ENCODE results near the gene RCAN1.

RCAN1 gene

DNA sequence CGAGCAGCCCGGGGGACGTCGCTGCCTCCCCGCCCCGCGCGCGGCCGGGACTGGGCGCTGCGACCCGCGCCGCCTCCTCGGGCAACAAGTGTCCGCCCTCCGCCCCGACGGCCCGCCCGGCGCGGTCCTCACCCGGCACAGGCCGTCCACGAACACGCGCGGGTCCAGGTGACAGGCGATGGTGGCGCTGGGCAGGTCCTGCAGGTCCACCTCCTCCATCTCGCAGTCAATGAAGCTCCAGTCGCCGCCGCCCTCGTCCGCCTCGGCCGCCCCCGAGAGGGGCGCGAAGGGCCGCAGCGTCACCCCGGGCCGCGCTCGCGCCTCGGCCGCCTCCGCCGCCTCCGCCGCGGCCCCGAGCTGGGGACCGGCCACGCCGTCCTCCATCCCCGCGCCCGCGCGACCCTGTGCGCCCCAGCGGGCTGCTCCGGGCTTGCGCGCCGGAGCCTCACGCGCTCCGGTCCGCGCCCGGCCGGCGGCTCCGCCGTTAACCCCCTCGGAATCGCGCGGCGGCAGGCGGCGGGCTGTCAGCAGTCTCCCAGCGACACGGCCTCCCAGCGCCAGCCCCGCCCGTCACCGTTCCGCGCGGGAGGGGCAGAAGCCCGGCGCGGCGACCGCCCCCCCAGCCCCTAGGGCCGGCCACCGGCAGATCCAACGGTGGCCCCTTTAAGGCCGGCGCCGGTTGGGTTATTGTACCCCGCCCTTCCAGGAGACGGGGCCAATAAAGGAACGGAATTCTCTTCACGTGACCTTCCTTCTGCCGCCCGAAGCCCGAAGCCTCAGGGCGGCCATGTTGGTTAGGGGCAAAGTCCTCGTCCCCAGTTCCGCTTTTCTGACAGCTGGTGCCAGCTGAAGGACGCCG, at the start of gene RCAN1:
Gene RCAN1 (minus strand): TSS at position 486 of the 859 bp plus-strand sequence. CDS start 102 bp downstream, at position 384.
- peak; percentile 89 for DNase-seq

DNA sequence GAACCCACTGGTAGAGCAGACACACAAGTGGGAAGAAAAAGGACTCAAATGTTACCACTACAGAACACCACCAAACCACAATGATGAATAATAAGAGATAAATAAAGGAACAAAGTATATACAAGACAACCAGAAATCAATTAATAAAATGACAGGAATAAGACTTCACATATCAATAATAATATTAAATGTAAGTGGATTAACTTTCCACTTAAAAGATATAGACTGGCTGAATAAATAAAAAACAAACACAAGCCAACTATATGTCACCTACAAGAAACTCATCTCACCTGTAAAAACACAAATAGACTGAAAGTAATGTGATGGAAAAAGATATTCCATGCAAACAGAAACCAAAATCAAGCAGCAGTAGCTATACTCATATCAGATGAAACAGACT, 46.9 kb upstream of the RCAN1 start:
- DNase-seq = no peak

DNA sequence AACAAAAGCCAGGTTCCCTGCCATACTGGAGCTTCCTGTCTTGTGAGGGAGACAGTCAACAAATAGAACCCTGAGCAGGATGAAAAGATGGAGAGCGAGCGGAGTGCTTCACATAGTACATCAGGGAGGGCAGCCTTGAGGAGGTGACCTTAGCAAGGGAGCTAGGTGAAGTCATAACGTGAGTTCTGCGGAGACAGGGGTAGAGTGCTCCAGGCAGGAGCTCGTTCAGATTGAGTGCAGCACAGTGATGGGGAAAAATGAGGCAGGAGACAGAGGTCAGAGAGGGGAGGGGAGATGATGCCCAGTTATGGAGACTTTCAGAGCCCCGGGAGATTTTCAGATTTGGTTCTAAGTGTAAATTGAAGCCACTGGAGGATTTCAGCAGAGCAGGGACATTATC, 38.6 kb upstream of the RCAN1 start:
- no peak for DNase-seq

GRCh38 chr21:34651642-34652041, 36.7 kb upstream of the RCAN1 start:
- no peak for DNase-seq

GRCh38 chr21:34650861-34651431, 36.0 kb upstream of the RCAN1 start:
- DNase-seq = no peak

DNA sequence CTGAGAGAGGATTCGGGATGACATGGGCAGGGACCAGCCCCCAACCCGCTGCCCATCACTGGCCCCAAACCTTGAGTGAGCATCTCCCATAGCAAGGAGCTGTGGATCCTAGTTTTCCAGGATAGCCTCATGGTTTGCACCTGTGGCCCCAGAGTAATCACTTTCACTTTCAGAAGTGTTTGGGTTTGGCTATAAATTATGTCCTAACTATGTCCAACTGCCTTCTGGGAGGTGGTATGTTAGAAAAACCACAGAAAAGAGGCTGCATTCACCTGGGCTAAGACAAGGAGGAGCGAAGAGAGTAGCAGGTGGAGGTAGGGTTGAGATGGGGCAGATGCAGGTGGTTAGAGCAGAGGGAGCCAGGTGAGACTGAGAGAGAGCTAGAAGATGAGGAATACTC, 34.5 kb upstream of the RCAN1 start:
- DNase-seq = no peak

GRCh38 chr21:34648739-34649297, 33.9 kb upstream of the RCAN1 start:
- no peak for DNase-seq

GRCh38 chr21:34647555-34647954, 32.6 kb upstream of the RCAN1 start:
- no peak for DNase-seq

- DNase-seq = no peak
Observed at GRCh38 chr21:34644825-34645224, 29.9 kb upstream of the RCAN1 start.

DNA sequence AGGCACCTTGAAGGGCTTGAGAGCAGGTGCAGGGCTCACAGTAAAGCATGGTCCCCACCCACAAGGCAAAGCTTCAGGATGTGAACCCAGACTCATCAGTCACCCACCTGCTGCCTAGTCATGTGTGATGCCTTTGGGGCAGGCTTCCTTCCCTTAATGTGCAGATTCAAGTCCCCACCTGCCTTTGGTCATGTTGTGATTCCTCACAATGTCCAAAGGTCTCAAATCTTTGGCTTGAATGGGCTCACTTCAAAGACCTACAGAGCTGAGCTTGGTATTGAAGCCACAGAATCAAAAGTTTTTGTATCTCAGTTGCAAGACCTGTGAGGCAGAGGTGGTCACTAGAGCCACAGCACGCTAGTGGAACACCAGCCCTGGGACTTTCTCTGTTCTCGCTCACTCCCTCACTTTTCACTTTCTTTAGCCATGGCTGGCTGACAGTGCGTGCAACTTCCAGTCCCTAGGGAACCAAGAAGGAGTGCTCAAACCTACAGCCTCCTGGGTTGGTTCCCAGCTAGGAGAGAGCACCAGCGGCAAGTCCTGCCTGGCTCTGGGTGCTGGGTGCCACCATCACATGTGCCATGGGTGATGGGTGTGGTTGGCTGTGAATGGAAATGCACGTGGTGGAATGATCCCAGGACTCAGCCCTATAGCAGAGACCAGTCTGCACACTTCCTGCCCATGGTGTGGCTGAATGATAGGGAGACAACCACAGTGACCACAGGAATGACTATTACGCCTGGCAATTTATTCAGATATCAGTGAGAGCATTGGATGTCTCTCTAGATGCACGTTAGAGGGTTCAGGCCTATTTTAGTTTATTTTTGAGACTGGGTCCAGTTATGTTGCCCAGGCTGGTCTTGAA, 27.5 kb upstream of the RCAN1 start:
- DNase-seq = no peak

DNA sequence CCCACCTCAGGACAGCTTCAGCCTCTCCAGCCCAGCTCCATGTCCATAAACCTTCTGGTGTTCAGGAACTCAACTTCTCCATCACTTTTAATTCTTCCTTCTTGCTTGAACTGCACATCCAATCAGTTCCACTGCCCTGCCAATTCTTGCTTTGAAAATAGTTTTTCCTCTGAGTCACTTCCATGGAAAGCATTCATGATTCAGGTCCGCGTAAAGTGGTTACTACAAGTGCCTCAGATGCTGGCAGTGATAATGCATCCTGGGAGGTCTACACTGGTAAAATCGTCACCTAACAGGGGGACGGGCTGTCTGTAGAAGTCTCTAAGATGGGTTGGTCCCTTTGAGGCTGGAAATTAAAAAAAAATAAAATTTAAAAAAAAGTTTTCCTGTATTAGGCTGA, 25.9 kb upstream of the RCAN1 start:
- DNase-seq = no peak

DNA sequence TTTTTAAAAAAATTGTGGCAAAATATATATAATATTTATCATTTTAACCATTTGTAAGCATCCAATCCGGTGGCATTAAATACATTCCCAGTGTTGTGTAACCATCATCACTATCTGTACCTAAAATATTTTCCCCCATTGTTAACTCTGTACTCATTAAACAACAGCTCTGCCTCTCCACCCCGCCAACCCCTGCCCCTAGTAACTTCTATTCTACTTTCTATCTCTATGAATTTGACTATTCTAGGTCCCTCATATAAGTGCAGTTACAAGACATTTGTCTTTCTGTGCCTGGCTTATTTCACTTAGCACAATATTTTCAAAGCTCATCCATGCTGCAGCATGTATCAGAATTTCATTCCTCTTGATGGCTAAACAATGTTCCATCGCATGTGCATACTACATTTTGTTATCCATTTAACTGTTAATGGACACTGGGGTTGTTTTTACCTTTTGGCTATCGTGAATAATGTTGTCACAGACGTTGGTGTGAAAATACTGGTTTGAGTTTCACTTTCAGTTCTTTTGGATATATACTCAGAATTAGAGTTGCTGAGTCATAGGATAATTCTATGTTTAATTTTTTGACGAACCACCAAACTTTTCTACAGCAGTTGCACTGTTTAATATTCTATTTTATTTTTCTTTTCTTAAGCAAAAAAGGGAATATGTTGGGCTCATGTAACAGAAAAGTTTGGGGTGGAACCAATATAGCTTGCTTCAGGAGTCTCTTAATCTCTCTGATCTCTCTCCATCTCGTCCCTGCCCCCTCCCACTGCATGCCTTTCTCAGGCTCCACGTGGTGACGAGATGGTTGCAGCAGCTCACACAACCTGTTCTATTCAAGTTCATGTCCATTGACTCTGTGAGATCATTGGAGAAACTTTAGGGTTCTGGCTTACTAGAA, 25.2 kb upstream of the RCAN1 start:
- no peak for DNase-seq

DNA sequence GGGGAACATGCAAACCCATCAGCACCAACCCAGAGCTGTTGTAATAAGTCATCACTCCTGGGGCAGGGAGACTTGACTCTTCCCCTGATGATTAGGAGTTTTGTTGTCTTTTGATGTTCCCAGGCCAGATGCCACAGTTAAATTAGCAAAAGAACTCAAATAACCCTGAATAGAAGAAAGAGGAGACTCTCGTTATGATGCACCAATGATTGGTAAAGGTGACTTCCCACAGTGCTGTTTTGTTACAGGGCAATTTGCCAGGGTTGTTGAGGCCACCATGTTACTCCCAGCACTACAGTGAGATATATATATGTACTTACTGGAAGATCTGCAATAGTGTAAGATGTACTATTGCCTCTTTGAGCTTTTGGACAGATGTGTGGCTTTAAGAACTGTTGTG, 24.3 kb upstream of the RCAN1 start:
- DNase-seq = no peak

- no peak for DNase-seq
Observed at GRCh38 chr21:34636961-34637360, 22.0 kb upstream of the RCAN1 start.

DNA sequence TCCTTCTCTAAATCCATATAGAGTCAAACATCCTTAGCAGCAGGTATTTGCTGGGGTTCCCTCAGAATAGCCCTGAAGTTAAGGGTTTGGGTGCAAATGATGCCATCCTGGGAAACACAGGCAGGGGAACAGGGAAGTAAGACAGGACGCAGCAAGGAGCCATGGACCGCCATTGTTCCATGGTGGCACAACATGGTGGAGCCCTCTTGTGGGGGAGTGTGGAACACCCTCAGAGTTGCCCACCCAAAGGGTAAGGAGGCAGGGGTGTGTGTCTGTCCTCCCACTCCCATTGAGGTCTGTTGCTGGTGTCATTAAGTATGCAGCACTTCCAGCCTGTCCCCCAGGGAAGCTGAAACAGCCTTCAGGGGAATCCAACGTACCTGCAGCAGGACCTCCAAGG, 20.4 kb upstream of the RCAN1 start:
- DNase-seq = no peak

DNA sequence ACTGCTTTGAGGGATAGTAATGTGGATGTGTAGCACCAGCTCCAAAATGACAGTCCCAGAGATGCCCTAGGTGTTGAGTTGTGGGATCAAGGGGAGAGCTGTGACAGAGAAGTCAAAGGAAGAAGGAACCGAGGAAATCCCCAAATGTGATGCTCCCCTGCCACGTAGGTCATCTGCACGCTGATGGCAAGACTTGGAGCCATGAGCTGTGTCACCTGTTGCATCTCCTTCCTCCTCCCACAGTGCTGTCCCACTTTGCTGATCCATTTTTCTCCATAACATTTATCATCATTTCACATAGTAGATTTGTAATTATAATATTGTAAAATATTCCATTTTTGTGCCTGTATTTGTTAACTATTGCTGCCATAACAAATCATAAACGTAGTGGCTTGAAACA, 17.6 kb upstream of the RCAN1 start:
- no peak for DNase-seq

DNA sequence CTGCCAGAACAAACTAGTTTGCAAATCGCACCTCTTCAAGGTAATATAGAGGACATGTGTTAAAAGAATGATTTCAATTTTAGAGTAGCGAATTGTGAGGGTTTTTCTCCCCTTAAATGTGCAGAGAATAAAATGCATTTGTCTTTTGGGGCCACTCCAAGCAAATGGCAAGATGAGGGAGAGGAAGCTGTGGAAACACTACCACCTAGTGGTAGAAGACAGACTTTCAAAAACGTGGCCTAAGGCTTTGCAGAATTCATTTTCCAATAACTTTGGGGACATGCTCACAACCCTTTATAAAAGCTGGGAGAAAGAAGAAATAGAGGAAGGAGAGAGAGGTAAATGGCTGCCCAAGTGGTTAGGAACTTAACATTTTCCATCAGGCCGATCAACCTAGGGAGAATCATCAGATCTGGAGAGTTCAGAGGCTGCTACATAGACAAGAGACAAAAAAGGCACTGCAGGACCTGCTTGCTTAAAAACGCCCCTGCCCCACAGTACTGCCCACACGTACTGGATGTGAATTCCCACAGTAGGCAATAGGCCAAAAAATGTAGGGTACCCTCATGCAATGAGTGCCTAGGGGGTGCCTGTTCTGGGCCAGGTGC, 15.7 kb upstream of the RCAN1 start:
- DNase-seq = peak; percentile 31

DNA sequence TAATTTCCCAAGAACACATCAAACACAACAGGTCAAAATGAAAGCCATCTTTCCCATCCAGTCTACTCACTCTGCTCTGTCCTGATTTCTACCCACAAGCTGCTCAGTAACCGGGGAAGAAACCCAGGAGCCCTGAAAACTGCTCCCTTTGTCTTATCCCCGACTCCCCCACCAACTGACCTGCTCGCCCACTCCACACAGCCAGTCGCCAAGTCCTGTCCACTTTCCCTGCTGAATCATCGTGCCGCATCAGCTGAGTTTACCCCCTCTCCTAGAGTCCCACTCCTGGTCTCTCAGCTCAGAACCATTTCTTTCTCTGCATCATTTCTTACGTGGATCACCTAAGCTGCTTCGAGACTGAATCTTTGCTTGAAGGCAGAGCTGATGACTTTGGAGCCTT, 11.2 kb upstream of the RCAN1 start:
- no peak for DNase-seq

DNA sequence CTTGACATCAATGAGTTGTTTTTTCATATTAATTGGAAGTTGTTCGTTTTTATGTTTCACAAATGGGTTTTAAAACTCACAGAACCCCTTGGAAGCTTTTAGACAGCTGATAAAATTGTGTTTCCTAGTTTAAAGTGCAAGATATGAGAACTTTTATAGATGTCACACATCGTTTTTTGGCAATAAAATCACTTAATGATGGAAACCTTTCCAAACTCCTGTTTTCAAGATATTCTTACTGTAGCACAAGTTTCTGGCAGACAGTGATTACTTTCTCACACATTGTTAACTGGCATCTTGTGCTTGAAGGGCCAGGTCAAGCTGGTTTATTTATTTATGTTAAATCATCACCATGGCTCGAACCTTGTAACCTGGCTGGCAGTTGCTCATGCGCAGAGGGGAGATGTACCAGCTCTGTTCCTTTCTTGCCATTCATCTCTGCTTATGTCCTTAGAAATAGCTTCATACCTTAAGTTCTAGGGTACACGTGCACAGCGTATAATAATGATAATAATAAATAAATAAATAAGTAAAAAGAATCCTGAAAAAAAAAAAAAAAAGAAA, 10.2 kb upstream of the RCAN1 start:
- no peak for DNase-seq

DNA sequence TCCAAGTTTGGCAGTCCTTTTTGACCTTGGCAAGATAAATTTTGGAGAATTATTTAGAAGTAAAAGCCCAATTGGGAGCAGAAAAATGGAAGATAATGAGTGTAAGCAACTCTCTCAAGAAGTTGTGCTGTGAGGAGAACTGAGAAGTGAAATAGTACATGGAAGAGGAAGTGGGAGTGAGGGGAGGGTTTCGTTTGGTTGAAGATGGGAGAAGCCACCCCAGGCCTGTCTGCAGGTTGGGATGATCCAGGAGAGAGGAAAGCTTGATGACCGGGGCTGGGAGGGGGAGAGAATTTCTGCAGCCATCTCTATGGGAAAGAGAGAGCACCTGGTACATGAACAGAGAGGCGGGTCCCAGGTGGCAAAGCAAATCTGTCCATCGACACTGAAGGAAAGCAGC, 8.6 kb upstream of the RCAN1 start:
- no peak for DNase-seq
